ENCODE data around the gene MYO1G. TPM values are rescaled to one million over a fixed set of nuclear protein-coding genes. Genes with fewer than 3 reads are reported as not detected.

Gene MYO1G
- total and polyA plus RNA-seq, 9 of the 15 experiments (the other 6 are each of a cell fraction or from before 2014, with no cell fraction given), result 0.03 to 0.62 (median 0.13) TPM; not detected in 1

DNA sequence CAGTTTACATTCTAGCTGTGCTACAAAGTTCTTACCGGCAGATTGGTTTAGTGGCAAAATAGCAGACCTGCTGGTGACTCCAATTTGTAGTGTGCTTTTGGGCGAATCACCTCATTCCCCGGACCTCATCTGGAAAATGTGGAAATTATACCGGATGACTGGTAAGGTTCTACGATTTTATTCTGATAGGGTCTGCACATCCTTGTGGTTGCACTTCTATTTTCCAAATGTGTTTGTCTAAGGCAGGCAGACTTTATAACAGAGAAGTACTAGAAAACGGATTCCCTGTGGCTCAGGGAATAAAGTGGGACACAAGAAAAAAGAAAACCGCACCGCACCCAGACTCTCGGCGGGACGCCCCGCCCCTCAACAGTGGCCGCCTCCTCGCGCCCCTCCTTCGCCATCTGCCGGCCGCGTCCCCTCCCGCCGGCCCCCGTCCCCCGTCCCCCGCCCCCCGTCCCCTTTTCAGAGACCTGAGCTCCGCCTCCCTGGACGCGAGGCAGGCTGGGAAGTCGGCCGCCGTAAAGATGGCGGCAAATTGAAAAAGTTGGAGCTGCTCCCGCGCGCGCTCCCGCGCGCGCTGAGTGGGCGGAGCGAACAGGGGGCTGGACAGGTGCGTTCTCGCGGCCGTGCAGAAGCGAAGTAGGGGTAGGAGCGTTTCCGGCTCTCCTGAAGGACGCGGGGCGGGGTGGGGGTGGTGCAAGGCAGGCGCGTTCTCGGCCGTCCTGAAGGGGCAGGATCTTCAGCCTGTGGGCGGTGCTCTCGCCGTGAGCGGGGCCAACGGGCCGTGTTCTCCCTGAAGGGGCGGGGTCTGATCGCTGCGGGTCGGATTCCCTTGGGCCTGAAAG lies 20.7 kb upstream of the MYO1G start (continued):
- TF ChIP-seq ZFP91 (CRISPR knock-in tag; IDR thresholded peaks at IDR 0.05) (no peak), NR2F6 (CRISPR knock-in tag; IDR thresholded peaks at IDR 0.05) (no peak), ZBTB8A (IDR thresholded peaks at IDR 0.05; ENCODE audit: partially characterized antibody) (no peak), EHMT2 (IDR thresholded peaks at IDR 0.05) (no peak), XRCC5 (IDR thresholded peaks at IDR 0.05; ENCODE audit: low read depth, low read length) (no peak), FOS (IDR thresholded peaks at IDR 0.05; ENCODE audit: extremely low read depth, insufficient read length) (no peak), TFAP4 (CRISPR knock-in tag; IDR thresholded peaks at IDR 0.05; ENCODE audit: borderline replicate concordance) (peak; percentile 76; the same call in 1 of the 2 replicates), CAMTA2 (CRISPR knock-in tag; conservative IDR thresholded peaks at IDR 0.05) (no peak), GTF3C2 (IDR thresholded peaks at IDR 0.05; ENCODE audit: borderline replicate concordance, extremely low read depth, insufficient read length) (no peak), HNRNPH1 (optimal IDR thresholded peaks at IDR 0.05; ENCODE audit: low read depth, low read length) (no peak)
- TF ChIP-seq, protein P1, sequence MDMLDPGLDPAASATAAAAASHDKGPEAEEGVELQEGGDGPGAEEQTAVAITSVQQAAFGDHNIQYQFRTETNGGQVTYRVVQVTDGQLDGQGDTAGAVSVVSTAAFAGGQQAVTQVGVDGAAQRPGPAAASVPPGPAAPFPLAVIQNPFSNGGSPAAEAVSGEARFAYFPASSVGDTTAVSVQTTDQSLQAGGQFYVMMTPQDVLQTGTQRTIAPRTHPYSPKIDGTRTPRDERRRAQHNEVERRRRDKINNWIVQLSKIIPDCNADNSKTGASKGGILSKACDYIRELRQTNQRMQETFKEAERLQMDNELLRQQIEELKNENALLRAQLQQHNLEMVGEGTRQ (CRISPR knock-in tag; IDR thresholded peaks at IDR 0.05), result no peak
- TF ChIP-seq, protein P2, sequence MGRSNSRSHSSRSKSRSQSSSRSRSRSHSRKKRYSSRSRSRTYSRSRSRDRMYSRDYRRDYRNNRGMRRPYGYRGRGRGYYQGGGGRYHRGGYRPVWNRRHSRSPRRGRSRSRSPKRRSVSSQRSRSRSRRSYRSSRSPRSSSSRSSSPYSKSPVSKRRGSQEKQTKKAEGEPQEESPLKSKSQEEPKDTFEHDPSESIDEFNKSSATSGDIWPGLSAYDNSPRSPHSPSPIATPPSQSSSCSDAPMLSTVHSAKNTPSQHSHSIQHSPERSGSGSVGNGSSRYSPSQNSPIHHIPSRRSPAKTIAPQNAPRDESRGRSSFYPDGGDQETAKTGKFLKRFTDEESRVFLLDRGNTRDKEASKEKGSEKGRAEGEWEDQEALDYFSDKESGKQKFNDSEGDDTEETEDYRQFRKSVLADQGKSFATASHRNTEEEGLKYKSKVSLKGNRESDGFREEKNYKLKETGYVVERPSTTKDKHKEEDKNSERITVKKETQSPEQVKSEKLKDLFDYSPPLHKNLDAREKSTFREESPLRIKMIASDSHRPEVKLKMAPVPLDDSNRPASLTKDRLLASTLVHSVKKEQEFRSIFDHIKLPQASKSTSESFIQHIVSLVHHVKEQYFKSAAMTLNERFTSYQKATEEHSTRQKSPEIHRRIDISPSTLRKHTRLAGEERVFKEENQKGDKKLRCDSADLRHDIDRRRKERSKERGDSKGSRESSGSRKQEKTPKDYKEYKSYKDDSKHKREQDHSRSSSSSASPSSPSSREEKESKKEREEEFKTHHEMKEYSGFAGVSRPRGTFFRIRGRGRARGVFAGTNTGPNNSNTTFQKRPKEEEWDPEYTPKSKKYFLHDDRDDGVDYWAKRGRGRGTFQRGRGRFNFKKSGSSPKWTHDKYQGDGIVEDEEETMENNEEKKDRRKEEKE (IDR thresholded peaks at IDR 0.05; ENCODE audit: borderline replicate concordance in 1 of 2, control insufficient read depth in 1 of 2, low read depth in 2 of 2, low read length in 1 of 2), result no peak; a peak in 1 of 4 replicates
- TF ChIP-seq, protein P3, sequence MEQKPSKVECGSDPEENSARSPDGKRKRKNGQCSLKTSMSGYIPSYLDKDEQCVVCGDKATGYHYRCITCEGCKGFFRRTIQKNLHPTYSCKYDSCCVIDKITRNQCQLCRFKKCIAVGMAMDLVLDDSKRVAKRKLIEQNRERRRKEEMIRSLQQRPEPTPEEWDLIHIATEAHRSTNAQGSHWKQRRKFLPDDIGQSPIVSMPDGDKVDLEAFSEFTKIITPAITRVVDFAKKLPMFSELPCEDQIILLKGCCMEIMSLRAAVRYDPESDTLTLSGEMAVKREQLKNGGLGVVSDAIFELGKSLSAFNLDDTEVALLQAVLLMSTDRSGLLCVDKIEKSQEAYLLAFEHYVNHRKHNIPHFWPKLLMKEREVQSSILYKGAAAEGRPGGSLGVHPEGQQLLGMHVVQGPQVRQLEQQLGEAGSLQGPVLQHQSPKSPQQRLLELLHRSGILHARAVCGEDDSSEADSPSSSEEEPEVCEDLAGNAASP (IDR thresholded peaks at IDR 0.05), result no peak
